Measurements from ENCODE around the gene SPEN. TPM values are rescaled to one million over a fixed set of nuclear protein-coding genes. Genes with fewer than 3 reads are reported as not detected.
A peak's percentile ranks its signal among the peaks of the same experiment; 100 is the strongest.

The SPEN gene
- total and polyA plus RNA-seq, 4 donors: 10.7 to 82.3 (median 36.8) TPM

- DNase-seq: no peak
- peak overlapping the region in 1 of 2 donors; percentile 40 for H3K27ac ChIP-seq (ENCODE audit: low read depth in 1 of 2, low read length in 1 of 2)
- H3K9me3 ChIP-seq (ENCODE audit: control insufficient read depth in 4 of 4, insufficient read depth in 3 of 4, low read length in 3 of 4): no peaks in the 10 kb centered on the region
- no peak overlapping the region for H3K4me3 ChIP-seq
- no peak overlapping the region for H3K9ac ChIP-seq (ENCODE audit: insufficient read depth in 1 of 2, low read length in 2 of 2)
- no peaks in the 10 kb centered on the region for H3K27me3 ChIP-seq (ENCODE audit: control insufficient read depth in 3 of 3, insufficient read depth in 3 of 3, low read length in 2 of 3)
- peaks cover 17 to 84% (median 48%) of the 10 kb centered on the region in 4 donors for H3K36me3 ChIP-seq (ENCODE audit: control insufficient read depth in 4 of 4, insufficient read depth in 4 of 4, low read length in 4 of 4)
- no peak for TF ChIP-seq CTCF (IDR thresholded peaks at IDR 0.05; ENCODE audit: control extremely low read depth, extremely low read depth)
- 87 to 89% methylated on average over 7 of the region's 7 CpGs for WGBS, 2 donors
- ATAC-seq (ENCODE audit: insufficient read depth, low FRiP score): no peak
- H3K4me1 ChIP-seq (ENCODE audit: control insufficient read depth in 5 of 5, insufficient read depth in 5 of 5, low read length in 5 of 5): peaks cover 0 to 12% (median 4%) of the 10 kb centered on the region in 5 donors
Measured at GRCh38 chr1:15937146-15937545, 89.6 kb downstream of the SPEN start.

- H3K4me3 ChIP-seq: no peak overlapping the region
- peaks cover 12 to 83% (median 50%) of the 10 kb centered on the region in 4 donors for H3K36me3 ChIP-seq (ENCODE audit: control insufficient read depth in 4 of 4, insufficient read depth in 4 of 4, low read length in 4 of 4)
- DNase-seq (no peak), ATAC-seq (ENCODE audit: insufficient read depth, low FRiP score) (no peak)
- no peak overlapping the region for H3K9ac ChIP-seq (ENCODE audit: insufficient read depth in 1 of 2, low read length in 2 of 2)
- H3K27me3 ChIP-seq (ENCODE audit: control insufficient read depth in 3 of 3, insufficient read depth in 3 of 3, low read length in 2 of 3): no peaks in the 10 kb centered on the region
- WGBS, 2 donors: 68 to 69% methylated on average over 14 of the region's 14 CpGs
- no peaks in the 10 kb centered on the region for H3K9me3 ChIP-seq (ENCODE audit: control insufficient read depth in 4 of 4, insufficient read depth in 3 of 4, low read length in 3 of 4)
- peak overlapping the region in 1 of 2 donors; percentile 40 for H3K27ac ChIP-seq (ENCODE audit: low read depth in 1 of 2, low read length in 1 of 2)
- peaks cover 0 to 12% (median 4%) of the 10 kb centered on the region in 5 donors for H3K4me1 ChIP-seq (ENCODE audit: control insufficient read depth in 5 of 5, insufficient read depth in 5 of 5, low read length in 5 of 5)
- no peak for TF ChIP-seq CTCF (IDR thresholded peaks at IDR 0.05; ENCODE audit: control extremely low read depth, extremely low read depth)
Measured at GRCh38 chr1:15937706-15938168, 90.2 kb downstream of the SPEN start.

GRCh38 chr1:15938628-15939161 is 91.2 kb downstream of the SPEN start:
- Histone ChIP-seq H3K4me3 (no peak overlapping the region), H3K9ac (ENCODE audit: insufficient read depth in 1 of 2, low read length in 2 of 2) (no peak overlapping the region), H3K9me3 (ENCODE audit: control insufficient read depth in 4 of 4, insufficient read depth in 3 of 4, low read length in 3 of 4) (no peaks in the 10 kb centered on the region), H3K4me1 (ENCODE audit: control insufficient read depth in 5 of 5, insufficient read depth in 5 of 5, low read length in 5 of 5) (peaks cover 0 to 12% (median 4%) of the 10 kb centered on the region in 5 donors), H3K27ac (ENCODE audit: low read depth in 1 of 2, low read length in 1 of 2) (peak overlapping the region in 1 of 2 donors; percentile 43), H3K27me3 (ENCODE audit: control insufficient read depth in 3 of 3, insufficient read depth in 3 of 3, low read length in 2 of 3) (no peaks in the 10 kb centered on the region), H3K36me3 (ENCODE audit: control insufficient read depth in 4 of 4, insufficient read depth in 4 of 4, low read length in 4 of 4) (peaks cover 6 to 83% (median 53%) of the 10 kb centered on the region in 4 donors)
- TF ChIP-seq CTCF (IDR thresholded peaks at IDR 0.05; ENCODE audit: control extremely low read depth, extremely low read depth): no peak
- whole genome bisulfite sequencing, 2 donors: 92 to 94% methylated on average over 8 of the region's 8 CpGs
- ATAC-seq (ENCODE audit: insufficient read depth, low FRiP score): no peak
- no peak for DNase-seq

Measured in lung (tissue), 12 donors.